Liver (tissue), 9 donors: Measurements from ENCODE around the gene ACOT9. TPM values are rescaled to one million over a fixed set of nuclear protein-coding genes. Genes with fewer than 3 reads are reported as not detected.

Experiments
- DNase-seq: peaks from one replicate; pipeline ENCODE4 v3.0.0-alpha.2; 2017; ENCODE audit warnings: low spot score
- H3K27ac ChIP-seq, 2 donors: one replicate each; pipeline ENCODE4 v1.7.0; 2013; ENCODE audit warnings: inconsistent platforms in 2 of 2, low read length in 2 of 2, control low read depth in 1 of 2, low read depth in 1 of 2, mild to moderate bottlenecking in 1 of 2
- H3K27me3 ChIP-seq, 4 donors: one replicate each; pipeline versions ENCODE4 v1.6.1 to v1.7.0; 2013; ENCODE audit warnings: low read length in 3 of 4, inconsistent platforms in 1 of 4, mild to moderate bottlenecking in 1 of 4, moderate library complexity in 1 of 4; ENCODE audit not compliant: control insufficient read depth in 4 of 4, insufficient read depth in 4 of 4
- H3K36me3 ChIP-seq, 4 donors: one replicate each; pipeline versions ENCODE4 v1.6.1 to v1.7.0; 2013; ENCODE audit warnings: low read length in 3 of 4, mild to moderate bottlenecking in 3 of 4, low read depth in 1 of 4, moderate library complexity in 1 of 4; ENCODE audit not compliant: control insufficient read depth in 4 of 4, insufficient read depth in 3 of 4
- H3K4me1 ChIP-seq, 4 donors: one replicate each; pipeline versions ENCODE4 v1.6.1 to v1.7.0; 2013; ENCODE audit warnings: low read length in 3 of 4, mild to moderate bottlenecking in 3 of 4, moderate library complexity in 1 of 4; ENCODE audit not compliant: control insufficient read depth in 4 of 4, insufficient read depth in 4 of 4
- H3K4me3 ChIP-seq, 3 donors: one replicate each; pipeline versions ENCODE4 v1.6.1 to v1.7.0; 2013; ENCODE audit warnings: low read length in 3 of 3, control low read depth in 1 of 3, low read depth in 1 of 3, mild to moderate bottlenecking in 1 of 3
- H3K9ac ChIP-seq, 2 donors: one replicate each; pipeline ENCODE4 v1.7.0; 2013; ENCODE audit warnings: low read length in 2 of 2, mild to moderate bottlenecking in 2 of 2, moderate library complexity in 2 of 2, control low read depth in 1 of 2, low read depth in 1 of 2
- H3K9me3 ChIP-seq, 4 donors: one replicate each; pipeline versions ENCODE4 v1.6.1 to v1.7.0; 2013; ENCODE audit warnings: low read length in 3 of 4; ENCODE audit not compliant: control insufficient read depth in 4 of 4
- ATF3 ChIP-seq: IDR thresholded peaks from 2 replicates; pipeline ENCODE4 v1.6.1; 2016; ENCODE audit warnings: antibody characterized with exemption
- CTCF ChIP-seq: fragments of 150-350 bp; IDR thresholded peaks from 2 replicates; pipeline ENCODE4 v1.5.1; 2017; ENCODE audit warnings: improper control_type of control experiment, low read depth, low read length; ENCODE audit not compliant: missing input control
- EGR1 ChIP-seq, 2 donors: IDR thresholded peaks; 2 replicates each; pipeline ENCODE4 v1.6.1; 2016 to 2018; ENCODE audit warnings: antibody characterized with exemption in 2 of 2, low read depth in 2 of 2
- FOXA1 ChIP-seq: IDR thresholded peaks from 2 replicates; pipeline ENCODE4 v1.6.1; 2016; ENCODE audit warnings: antibody characterized with exemption
- FOXA2 ChIP-seq: IDR thresholded peaks from 2 replicates; pipeline ENCODE4 v1.6.1; 2016; ENCODE audit warnings: antibody characterized with exemption
- GABPA ChIP-seq, 2 donors: IDR thresholded peaks in 1 of 2; conservative IDR thresholded peaks in 1 of 2; 2 replicates each; pipeline ENCODE4 v1.6.1; 2016; ENCODE audit warnings: antibody characterized with exemption in 2 of 2, mild to moderate bottlenecking in 1 of 2, moderate library complexity in 1 of 2
- HNF4A ChIP-seq, 2 donors: conservative IDR thresholded peaks; 2 replicates each; pipeline ENCODE4 v1.6.1; 2016; ENCODE audit warnings: antibody characterized with exemption in 2 of 2, mild to moderate bottlenecking in 2 of 2
- HNF4G ChIP-seq: IDR thresholded peaks from 2 replicates; pipeline ENCODE4 v1.6.1; 2016; ENCODE audit warnings: antibody characterized with exemption
- JUND ChIP-seq, 2 donors: IDR thresholded peaks; 2 replicates each; pipeline ENCODE4 v1.6.1; 2016; ENCODE audit warnings: antibody characterized with exemption in 2 of 2
- MAX ChIP-seq: IDR thresholded peaks from 2 replicates; pipeline ENCODE4 v1.6.1; 2016; ENCODE audit warnings: antibody characterized with exemption
- NR2F2 ChIP-seq: IDR thresholded peaks from 2 replicates; pipeline ENCODE4 v1.6.1; 2016; ENCODE audit warnings: antibody characterized with exemption
- RAD21 ChIP-seq, 2 donors: IDR thresholded peaks; 2 replicates each; pipeline ENCODE4 v1.6.1; 2016; ENCODE audit warnings: antibody characterized with exemption in 2 of 2, mild to moderate bottlenecking in 2 of 2
- REST ChIP-seq: IDR thresholded peaks from 2 replicates; pipeline ENCODE4 v1.6.1; 2016; ENCODE audit warnings: antibody characterized with exemption, mild to moderate bottlenecking
- RXRA ChIP-seq, 2 donors: IDR thresholded peaks; 2 replicates each; pipeline ENCODE4 v1.6.1; 2017 to 2018; ENCODE audit warnings: antibody characterized with exemption in 2 of 2, mild to moderate bottlenecking in 1 of 2
- SP1 ChIP-seq: IDR thresholded peaks from 2 replicates; pipeline ENCODE4 v1.6.1; 2018; ENCODE audit warnings: antibody characterized with exemption, mild to moderate bottlenecking
- TAF1 ChIP-seq: conservative IDR thresholded peaks from 2 replicates; pipeline ENCODE4 v1.6.1; 2016; ENCODE audit warnings: antibody characterized with exemption, mild to moderate bottlenecking
- YY1 ChIP-seq: IDR thresholded peaks from 2 replicates; pipeline ENCODE4 v1.6.1; 2016; ENCODE audit warnings: antibody characterized with exemption, mild to moderate bottlenecking
- ZBTB33 ChIP-seq: IDR thresholded peaks from 2 replicates; pipeline ENCODE4 v1.6.1; 2016; ENCODE audit warnings: antibody characterized with exemption
- WGBS: extraction: QIAGEN DNeasy Blood & Tissue Kit; methylation state at CpG from one replicate; pipeline ENCODE4 v1.1.7; 2013; 5-methylcytosine and 5-hydroxymethylcytosine counted together
- polyA plus RNA-seq, 2 donors: library from polyadenylated mRNA; stranded (reverse) in 1 of 2; unstranded in 1 of 2; fragments of 200-250 nt in 1 of 2; fragments of >200 nt in 1 of 2; fragmentation: Nextera tagmentation in 1 of 2; extraction: Ambion mirVana in 1 of 2; gene quantifications; one replicate each; pipeline versions ENCODE4 v1.2.1 to v1.2.3, GENCODE V29; 2013 to 2015
- total RNA-seq, 2 donors: library from RNA; depleted of rRNA; stranded (reverse); fragments of >200 nt; gene quantifications; one replicate each; pipeline ENCODE4 v1.2.3, GENCODE V29; 2014
- donor health status: healthy.
- donor health status: healthy.
- donor health status: healthy.
- donor health status: healthy.
- donor health status: healthy.

The ACOT9 gene
- total RNA-seq, result 10 to 100 TPM; 10.2 to 16.3 TPM
- polyA plus RNA-seq, result 10 to 100 TPM in 1 of 2 donors, 1 to 10 TPM in 1; 9.3 to 13.0 TPM

GRCh38 chrX:23742697-23743622 is at the start of gene ACOT9:
ACOT9 (minus strand) TSS chrX:23743276; CDS start chrX:23743144, 132 bp downstream.
- Histone ChIP-seq H3K27ac (peak within 1 kb of the TSS; percentile 88 to 90), H3K9me3 (no peaks in the 10 kb centered on the region), H3K4me3 (peak within 1 kb of the TSS; percentile 60 to 66 (median 61)), H3K4me1 (peaks cover 0 to 6% (median 4%) of the 10 kb centered on the region in 4 donors), H3K27me3 (no peaks in the 10 kb centered on the region), H3K9ac (peak within 1 kb of the TSS; percentile 32 to 76), H3K36me3 (no peaks in the 10 kb centered on the region)
- peak; percentile 74 for DNase-seq
- under 1% methylated on average over 73 of the region's 73 CpGs for WGBS
- no peak for TF ChIP-seq GABPA (IDR thresholded peaks at IDR 0.05 in 1 of 2, conservative IDR thresholded peaks at IDR 0.05 in 1 of 2)
- no peak for TF ChIP-seq FOXA1
- no peak for TF ChIP-seq ZBTB33
- no peak for TF ChIP-seq HNF4G
- no peak for TF ChIP-seq TAF1
- TF ChIP-seq CTCF, result no peak
- TF ChIP-seq HNF4A (conservative IDR thresholded peaks at IDR 0.05), result peak in 1 of 2 donors; percentile 24
- TF ChIP-seq MAX, result no peak
- TF ChIP-seq JUND (IDR thresholded peaks at IDR 0.05), result peak in 1 of 2 donors; percentile 30
- peak in 1 of 2 donors; percentile 4 for TF ChIP-seq RAD21 (IDR thresholded peaks at IDR 0.05)
- TF ChIP-seq YY1, result no peak
- TF ChIP-seq EGR1 (IDR thresholded peaks at IDR 0.05; ENCODE audit: low read depth in 2 of 2), result no peak
- no peak for TF ChIP-seq REST
- no peak for TF ChIP-seq NR2F2
- no peak for TF ChIP-seq FOXA2
- TF ChIP-seq RXRA (IDR thresholded peaks at IDR 0.05), result peak in 1 of 2 donors; percentile 25
- peak; percentile 34 for TF ChIP-seq SP1
- no peak for TF ChIP-seq ATF3
